SK-N-SH treated with all-trans-retinoic acid at 6 μM for 48 hours (cell line): ENCODE data around the gene ACIN1.

ENCODE experiments used
- BACH2 ChIP-seq: fragments of 250-450 bp; sonication (Bioruptor Pico); IDR thresholded peaks from 2 replicates; pipeline ENCODE4 v1.9.0; 2021; ENCODE audit warnings: mild to moderate bottlenecking, borderline replicate concordance
- CSRNP3 ChIP-seq: fragments of 250-450 bp; sonication (Bioruptor Pico); IDR thresholded peaks from 2 replicates; pipeline ENCODE4 v1.5.1; 2021; ENCODE audit warnings: mild to moderate bottlenecking, moderate library complexity
- PATZ1 ChIP-seq: fragments of 250-450 bp; sonication (Bioruptor Pico); IDR thresholded peaks from 2 replicates; pipeline ENCODE4 v1.8.0; 2020; ENCODE audit warnings: mild to moderate bottlenecking, moderate library complexity, borderline replicate concordance
- SNAI2 ChIP-seq: fragments of 250-450 bp; sonication (Bioruptor Pico); IDR thresholded peaks from 2 replicates; pipeline ENCODE4 v1.5.0; 2020; ENCODE audit warnings: mild to moderate bottlenecking, moderate library complexity
- TOX ChIP-seq: fragments of 250-450 bp; sonication (Bioruptor Pico); IDR thresholded peaks from 2 replicates; pipeline ENCODE4 v1.8.0; 2021; ENCODE audit warnings: mild to moderate bottlenecking, moderate library complexity, borderline replicate concordance
- TSHZ2 ChIP-seq: fragments of 250-450 bp; sonication (Bioruptor Pico); IDR thresholded peaks from 2 replicates; pipeline ENCODE4 v1.5.0; 2020; ENCODE audit warnings: mild to moderate bottlenecking, moderate library complexity
- ZFP3 ChIP-seq: fragments of 250-450 bp; sonication (Bioruptor Pico); IDR thresholded peaks from 2 replicates; pipeline ENCODE4 v1.5.0; 2020; ENCODE audit warnings: mild to moderate bottlenecking, moderate library complexity
- ZNF565 ChIP-seq: fragments of 450-650 bp; formaldehyde crosslinking; conservative IDR thresholded peaks from 2 replicates; pipeline ENCODE4 v1.5.0; 2020; ENCODE audit warnings: low read depth, mild to moderate bottlenecking, moderate library complexity

- TF ChIP-seq ZFP3 (CRISPR knock-in tag) (no peak), SNAI2 (CRISPR knock-in tag) (no peak), TOX (CRISPR knock-in tag) (no peak), PATZ1 (no peak), ZNF565 (no peak), CSRNP3 (no peak), BACH2 (no peak), TSHZ2 (CRISPR knock-in tag) (no peak)
These were observed 17.0 kb downstream of the ACIN1 start for GRCh38 chr14:23077962-23078361.
